GM21423 (cell line): ENCODE measurements around the gene FHIT.

Experiments used
- ATAC-seq: cut with Tn5 transposase; IDR thresholded peaks from one replicate; pipeline ENCODE4 v1.9.1; 2021; ENCODE audit warnings: mild to moderate bottlenecking, moderate library complexity; ENCODE audit not compliant: unreplicated experiment

Gene FHIT

GRCh38 chr3:60153221-60153999, 1097.8 kb downstream of the FHIT start:
- ATAC-seq, result no peak

DNA sequence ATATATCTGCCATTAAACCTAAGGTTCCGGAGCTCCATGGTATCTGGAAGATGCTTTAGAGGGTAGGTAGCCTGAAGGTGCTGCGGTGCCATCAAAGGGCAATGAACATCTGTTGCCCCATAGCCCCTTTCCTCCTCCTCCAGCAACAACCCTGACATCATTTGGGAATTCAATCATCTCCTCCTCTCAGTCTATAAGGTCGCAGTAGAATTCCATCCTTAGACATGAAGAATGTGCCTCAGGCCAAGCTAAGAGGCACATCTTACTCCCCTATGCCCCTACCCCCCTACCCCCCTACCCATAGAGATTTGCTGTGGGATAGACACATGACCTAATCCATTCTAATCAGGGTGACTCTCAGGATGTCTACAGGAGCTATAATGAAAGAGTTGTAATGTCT, 1101.8 kb downstream of the FHIT start:
- no peak for ATAC-seq

DNA sequence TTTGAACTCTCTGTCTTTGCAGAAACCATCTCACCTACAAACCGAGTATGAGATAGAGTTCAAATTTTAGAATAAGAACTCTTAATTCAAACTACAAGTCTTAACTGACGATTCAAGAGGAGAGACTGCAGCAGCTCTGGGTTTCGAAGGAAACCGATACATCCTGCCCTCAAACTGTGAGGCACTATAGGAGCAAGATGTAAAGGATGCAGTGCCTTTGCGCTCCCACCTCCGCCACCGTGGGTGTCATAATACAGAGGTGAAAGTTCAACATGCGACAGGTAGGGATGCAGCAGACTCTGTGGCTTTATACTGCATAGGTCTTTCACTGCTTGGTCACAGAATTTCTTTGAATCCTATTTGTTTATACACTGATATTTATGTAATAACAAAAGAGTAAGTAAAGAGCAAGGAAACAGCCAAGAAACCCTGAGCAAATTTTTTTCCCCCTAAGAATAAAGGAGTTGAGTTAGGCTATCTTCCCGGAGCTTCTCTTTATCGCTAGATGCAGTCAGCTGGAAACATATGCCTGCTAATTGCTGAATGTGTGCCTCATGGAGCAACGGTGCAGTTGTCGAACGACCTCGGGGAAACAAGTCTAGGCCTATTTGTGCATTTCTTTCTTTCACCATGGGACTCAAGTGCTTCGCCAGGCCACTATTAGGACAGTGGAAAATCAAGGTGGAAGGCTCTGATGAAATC, 1103.9 kb downstream of the FHIT start:
- ATAC-seq, result no peak

DNA sequence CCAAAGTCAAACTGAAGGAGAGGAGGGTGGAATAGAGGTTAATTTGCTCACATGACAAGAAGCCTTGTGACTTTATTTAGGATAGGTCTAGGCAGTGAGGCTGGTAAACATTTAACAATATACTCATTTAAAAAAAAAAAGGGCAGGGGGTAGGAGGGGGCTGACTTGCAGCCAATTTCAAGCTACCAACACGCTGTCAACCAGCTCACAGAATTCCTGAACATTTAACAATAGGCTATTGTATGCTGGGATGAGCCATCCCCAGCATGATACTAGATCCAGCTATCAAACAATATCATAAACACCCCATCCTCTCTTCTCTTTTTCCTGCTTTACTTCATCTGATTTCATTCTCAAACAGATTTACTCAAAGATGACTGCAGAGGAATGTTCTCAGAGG, 1105.1 kb downstream of the FHIT start:
- ATAC-seq, result no peak

DNA sequence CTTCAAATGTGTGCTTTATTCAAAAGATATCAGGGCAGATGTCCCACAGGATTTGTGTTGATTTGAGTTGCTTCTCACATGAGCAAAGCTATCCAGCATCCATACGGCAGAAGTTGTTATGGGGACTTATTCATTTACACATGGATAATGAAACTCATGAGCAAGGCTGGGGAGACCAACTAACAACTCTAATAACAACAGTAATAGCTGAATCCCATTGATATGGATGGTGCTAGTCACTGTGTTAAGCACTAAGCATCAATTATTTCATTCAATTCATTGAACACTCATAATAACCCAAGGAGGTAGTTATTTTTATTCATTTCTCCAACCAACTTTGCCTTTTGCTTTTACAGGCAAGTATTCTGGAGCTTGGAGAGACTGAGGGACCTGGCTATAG, 1107.2 kb downstream of the FHIT start:
- ATAC-seq, result no peak

GRCh38 chr3:60142009-60142408, 1109.2 kb downstream of the FHIT start:
- no peak for ATAC-seq

DNA sequence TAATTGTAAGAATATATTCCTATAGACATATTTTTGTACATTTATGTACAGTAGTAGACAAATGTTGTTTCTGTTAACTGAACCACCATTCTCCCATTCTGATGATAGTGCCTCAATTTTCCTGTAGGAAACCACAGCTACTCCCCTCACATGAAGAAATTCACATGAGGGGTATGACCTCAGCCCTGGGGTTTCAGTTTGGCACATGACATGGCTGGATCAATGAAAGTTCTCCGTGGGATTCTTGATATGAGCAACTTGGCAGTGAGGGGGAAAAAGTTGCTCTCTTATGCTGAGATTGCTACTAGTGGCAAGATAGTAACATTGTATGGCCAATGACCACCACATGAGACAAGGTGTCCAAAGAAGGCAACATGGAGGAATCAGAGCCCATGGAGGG, 1111.1 kb downstream of the FHIT start:
- no peak for ATAC-seq

- ATAC-seq, result no peak
These were observed 1114.7 kb downstream of the FHIT start for GRCh38 chr3:60136601-60137000.

GRCh38 chr3:60135474-60135873, 1115.8 kb downstream of the FHIT start:
- ATAC-seq, result no peak

GRCh38 chr3:60133269-60134162, 1117.7 kb downstream of the FHIT start:
- ATAC-seq, result no peak

DNA sequence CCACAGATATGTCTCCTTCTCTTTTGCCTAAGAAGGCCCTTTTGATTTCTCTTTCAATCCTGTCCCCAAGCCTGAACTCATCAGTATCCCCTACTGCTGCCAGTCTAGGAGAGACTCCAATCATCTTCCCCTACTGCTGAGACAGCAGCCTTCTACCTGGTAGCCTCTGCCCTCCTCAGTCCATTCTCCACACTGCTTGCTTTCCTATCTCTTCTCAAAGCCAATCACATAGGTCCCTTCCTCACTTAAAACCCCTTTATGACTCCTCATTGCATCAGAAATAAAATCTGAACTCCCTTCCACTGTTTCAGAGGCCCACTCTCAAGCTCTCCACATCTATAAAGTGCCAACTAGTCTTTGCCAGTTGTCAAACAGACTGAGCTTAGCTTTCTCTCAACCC, 1119.6 kb downstream of the FHIT start:
- no peak for ATAC-seq

DNA sequence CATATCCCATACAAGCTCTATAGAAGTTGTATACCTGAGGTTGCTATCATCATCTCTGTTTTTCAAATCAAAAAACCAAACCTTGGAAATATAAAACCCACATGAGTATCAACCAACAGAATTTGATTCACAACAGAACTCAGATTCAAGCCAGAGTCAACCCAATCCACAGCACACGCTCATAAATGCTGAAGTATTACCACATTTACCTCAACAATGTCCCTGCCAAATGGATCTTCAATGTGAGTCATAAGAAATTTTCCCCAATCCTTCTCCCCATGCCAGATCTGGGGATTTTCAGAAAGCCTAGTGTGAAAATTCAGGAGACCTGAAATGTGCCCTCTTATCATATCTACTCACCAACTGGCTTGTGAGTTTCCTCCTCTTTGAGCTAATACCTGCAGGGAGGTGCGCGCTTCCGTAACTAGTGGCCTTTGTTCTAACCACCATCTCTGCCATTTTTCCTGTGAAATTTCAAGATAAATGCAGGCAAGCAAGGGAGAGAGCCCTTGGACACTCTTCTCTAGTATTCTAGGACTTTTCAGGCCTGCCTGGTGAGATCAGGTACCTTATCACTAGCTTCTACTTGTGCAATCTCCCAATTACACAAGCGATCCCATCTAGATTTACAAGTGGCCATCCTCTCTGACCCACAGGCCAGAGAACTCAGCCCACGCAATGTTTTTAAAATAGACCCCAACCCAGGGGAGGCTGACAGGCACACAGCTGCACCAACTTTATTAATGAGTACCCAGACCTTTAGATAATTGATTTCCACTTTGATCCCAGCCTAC, 1124.5 kb downstream of the FHIT start:
- no peak for ATAC-seq

GRCh38 chr3:60125686-60126085, 1125.6 kb downstream of the FHIT start:
- no peak for ATAC-seq

GRCh38 chr3:60120245-60120644, 1131.0 kb downstream of the FHIT start:
- ATAC-seq, result no peak

DNA sequence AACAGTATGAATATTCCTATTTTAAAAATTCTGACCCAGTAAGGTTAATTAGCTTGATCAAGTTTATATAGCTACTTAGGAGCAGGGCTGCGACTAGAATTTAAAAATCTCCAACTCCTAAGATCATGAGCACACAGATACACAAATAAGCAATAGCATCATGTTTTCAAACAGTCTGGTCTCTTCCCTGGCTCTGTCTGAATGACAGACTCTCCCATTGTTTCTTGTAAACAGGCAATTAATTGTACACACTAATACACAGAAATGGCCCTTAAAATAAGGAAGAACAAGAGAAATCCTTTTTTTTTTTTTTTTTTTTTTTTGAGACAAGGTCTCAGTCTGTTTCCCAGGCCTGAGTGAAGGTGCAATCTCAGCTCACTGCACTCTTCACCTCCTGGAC, 1137.1 kb downstream of the FHIT start:
- no peak for ATAC-seq

DNA sequence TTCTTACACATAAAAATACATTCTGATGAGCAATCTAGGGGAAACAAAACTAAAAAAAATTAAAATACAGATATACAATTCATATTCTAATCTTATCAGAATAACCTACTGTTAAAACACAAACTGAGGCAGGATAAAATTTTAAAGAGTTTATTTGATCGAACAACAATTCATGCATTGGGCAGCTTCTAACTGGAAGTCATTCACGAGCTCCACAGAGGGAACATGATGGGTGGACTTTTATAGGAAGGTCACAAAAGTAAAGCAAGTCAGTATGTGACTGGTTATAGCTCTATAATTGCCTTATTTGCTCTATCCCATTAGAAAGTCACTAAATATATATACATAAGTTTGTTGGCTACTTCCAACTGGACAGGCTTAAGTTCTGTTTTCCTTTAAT, 1144.0 kb downstream of the FHIT start:
- no peak for ATAC-seq

GRCh38 chr3:60102154-60102553, 1149.1 kb downstream of the FHIT start:
- no peak for ATAC-seq

DNA sequence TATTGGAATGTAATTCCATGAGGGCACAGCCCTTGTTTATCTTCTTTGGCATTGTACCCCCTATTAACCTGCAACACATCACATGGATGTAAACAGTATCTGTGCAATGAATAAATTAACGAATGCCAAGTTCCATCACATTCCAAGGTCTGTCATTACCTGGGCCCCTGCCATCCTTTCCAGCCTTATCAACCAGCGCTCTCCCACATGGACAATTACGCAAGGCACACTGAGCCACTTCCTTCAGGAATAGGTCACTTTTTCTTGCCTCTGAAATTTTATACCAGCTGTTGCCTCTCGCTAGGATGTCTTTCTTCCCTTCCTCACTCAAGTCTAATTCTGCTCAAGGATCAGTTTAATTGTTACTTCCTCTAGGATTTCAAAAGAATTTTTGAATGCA, 1149.6 kb downstream of the FHIT start:
- ATAC-seq, result no peak

GRCh38 chr3:60096403-60096802, 1154.8 kb downstream of the FHIT start:
- ATAC-seq, result no peak

DNA sequence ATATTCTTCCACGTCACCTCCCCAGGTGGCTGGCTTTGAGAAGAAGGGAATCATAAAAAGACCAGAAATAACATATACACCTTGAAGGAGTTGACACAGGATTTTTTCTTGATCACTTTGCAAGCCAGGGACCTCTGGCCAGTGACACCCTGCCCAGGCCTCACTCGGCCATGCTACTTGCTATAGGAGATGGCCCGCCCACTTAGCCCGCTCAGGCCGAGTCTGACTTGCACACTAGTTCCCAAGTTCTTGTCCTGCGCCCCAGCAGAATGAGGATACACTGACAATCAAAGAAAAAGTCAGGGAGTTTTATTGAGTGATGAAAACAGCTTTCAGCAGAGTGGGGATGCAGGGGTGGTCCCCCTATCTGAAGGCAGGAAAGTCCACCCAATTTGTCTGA, 1155.3 kb downstream of the FHIT start:
- no peak for ATAC-seq

- no peak for ATAC-seq
These were observed 1155.7 kb downstream of the FHIT start for GRCh38 chr3:60095516-60095915.
